K562 (cell line): ENCODE data around the gene FERD3L. TPM values are rescaled to one million over a fixed set of nuclear protein-coding genes. Genes with fewer than 3 reads are reported as not detected.

Experiments used
- ATAC-seq: fragments of 200-7000 bp; cut with Tn5 transposase; 3 replicates; pipeline ENCODE4 v1.9.1; 2020; ENCODE audit warnings: moderate library complexity
- BruUV-seq: library from RNA; stranded (reverse); fragments of 400-500 nt; replicated peaks from 2 replicates; lab custom pipeline; 2021; lab: Mats Ljungman, UMichigan
- CTCF ChIA-PET: fragments of 300-600 bp; formaldehyde crosslinking; extraction: SDS; loops from one replicate; lab custom pipeline; 2021; ENCODE audit warnings: low intra/inter-chr PET ratio; lab: Yijun Ruan, JAX
- POLR2A ChIA-PET: fragments of 300-600, 350-650 bp; sonication (Branson Sonifier 250); formaldehyde crosslinking; extraction: SDS; loops from one replicate; lab custom pipeline; 2021; ENCODE audit warnings: antibody characterized with exemption, inconsistent platforms; lab: Yijun Ruan, JAX
- DNase-seq, 4 experiments: peaks; one replicate each; pipeline versions ENCODE4 v3.0.0 to v3.0.0-alpha.2; 2011 to 2018; ENCODE audit warnings: low spot score in 3 of 4, mixed read lengths in 3 of 4; ENCODE audit errors: extremely low read depth in 1 of 4
- FAIRE-seq: peaks from 2 replicates; lab custom pipeline; 2011; peaks lifted over from hg19 to GRCh38; lab: Jason Lieb, UNC
- H2AFZ ChIP-seq: 2 replicates; pipeline ENCODE4 v1.6.0; 2011; ENCODE audit warnings: low read depth, low read length, control low read depth, inconsistent platforms
- H3K27ac ChIP-seq: fragments of 200-600 bp; 3 replicates; pipeline ENCODE4 v1.8.0; 2011; ENCODE audit warnings: low read depth, mild to moderate bottlenecking, control low read depth, inconsistent platforms, low read length, moderate library complexity, mixed read lengths; ENCODE audit errors: extremely low read depth
- H3K27me3 ChIP-seq, 2 experiments: fragments of 300-600 bp in 1 of 2; 2 replicates in 1 of 2; 3 replicates in 1 of 2; pipeline versions ENCODE4 v1.6.0 to v1.8.0; 2011; ENCODE audit warnings: inconsistent platforms in 2 of 2, low read length in 2 of 2, mild to moderate bottlenecking in 1 of 2, mixed read lengths in 1 of 2, moderate library complexity in 1 of 2; ENCODE audit not compliant: control insufficient read depth in 2 of 2, insufficient read depth in 2 of 2
- H3K36me3 ChIP-seq: fragments of 300-600 bp; 3 replicates; pipeline ENCODE4 v1.8.0; 2011; ENCODE audit warnings: mild to moderate bottlenecking, low read length, inconsistent platforms; ENCODE audit not compliant: control insufficient read depth, insufficient read depth
- H3K4me1 ChIP-seq, 2 experiments: fragments of 200-600 bp in 1 of 2; replicated peaks in 1 of 2; 2 replicates in 1 of 2; 3 replicates in 1 of 2; pipeline versions ENCODE4 v1.5.1 to v1.8.0; 2011; ENCODE audit warnings: inconsistent platforms in 2 of 2, low read length in 2 of 2, mild to moderate bottlenecking in 1 of 2, mixed read lengths in 1 of 2, moderate library complexity in 1 of 2; ENCODE audit not compliant: control insufficient read depth in 2 of 2, insufficient read depth in 2 of 2
- H3K4me2 ChIP-seq: 2 replicates; pipeline ENCODE4 v1.6.1; 2011; ENCODE audit warnings: low read length, control low read depth, inconsistent platforms, mixed read lengths; ENCODE audit not compliant: insufficient read depth
- H3K4me3 ChIP-seq: fragments of 200-600 bp; sonication (generic), shearing (Covaris generic); 2 replicates; pipeline ENCODE4 v1.5.1; 2016; ENCODE audit warnings: control low read depth, inconsistent platforms
- H3K79me2 ChIP-seq: fragments of 200-600 bp; 3 replicates; pipeline ENCODE4 v1.8.0; 2011; ENCODE audit warnings: low read length, inconsistent platforms; ENCODE audit not compliant: control insufficient read depth, insufficient read depth
- H3K9ac ChIP-seq, 2 experiments: 2 replicates each; pipeline versions ENCODE4 v1.6.0 to v1.6.1; 2011; ENCODE audit warnings: low read depth in 2 of 2, low read length in 2 of 2, control low read depth in 1 of 2, inconsistent platforms in 1 of 2, mild to moderate bottlenecking in 1 of 2, mixed read lengths in 1 of 2; ENCODE audit not compliant: insufficient read depth in 1 of 2
- H3K9me1 ChIP-seq: one replicate; pipeline ENCODE4 v1.6.0; 2011; ENCODE audit warnings: inconsistent platforms, mild to moderate bottlenecking, low read length, moderate library complexity; ENCODE audit not compliant: control insufficient read depth, insufficient read depth
- H3K9me3 ChIP-seq: replicated peaks from 2 replicates; pipeline ENCODE4 v1.5.1; 2011; ENCODE audit warnings: low read depth, low read length, inconsistent platforms; ENCODE audit not compliant: control insufficient read depth, insufficient read depth
- H4K20me1 ChIP-seq: replicated peaks from 2 replicates; pipeline ENCODE4 v1.6.1; 2011; ENCODE audit warnings: low read length, inconsistent platforms, mixed read lengths; ENCODE audit not compliant: control insufficient read depth, insufficient read depth
- E4F1 ChIP-seq: fragments of 250-450 bp; sonication (Bioruptor Pico); IDR thresholded peaks from 2 replicates; pipeline ENCODE4 v1.5.0; 2021; ENCODE audit warnings: mild to moderate bottlenecking, borderline replicate concordance
- ETV6 ChIP-seq, 3 experiments: fragments of 150-350 bp in 1 of 3; sonication (generic) in 1 of 3; formaldehyde crosslinking in 1 of 3; IDR thresholded peaks; 2 replicates each; pipeline versions ENCODE4 v1.6.1 to v1.8.0; 2014 to 2022; ENCODE audit warnings: borderline replicate concordance in 2 of 3, low read depth in 2 of 3, antibody characterized with exemption in 1 of 3, low read length in 1 of 3, mild to moderate bottlenecking in 1 of 3, missing genetic modification reagents in 1 of 3
- FOXK2 ChIP-seq, 2 experiments: fragments of 450-650 bp; IDR thresholded peaks in 1 of 2; conservative IDR thresholded peaks in 1 of 2; 2 replicates each; pipeline ENCODE4 v1.6.1; 2016; ENCODE audit warnings: low read depth in 2 of 2, mild to moderate bottlenecking in 1 of 2
- HCFC1 ChIP-seq: IDR thresholded peaks from 2 replicates; pipeline ENCODE4 v1.6.1; 2012; ENCODE audit warnings: low read depth, low read length, improper control_type of control experiment
- NELFE ChIP-seq: IDR thresholded peaks from 2 replicates; pipeline ENCODE4 v1.6.1; 2011; ENCODE audit warnings: mild to moderate bottlenecking; ENCODE audit not compliant: insufficient read depth, insufficient read length
- ZFX ChIP-seq: sonication (generic); formaldehyde crosslinking; IDR thresholded peaks from 2 replicates; pipeline ENCODE4 v1.8.0; 2022; ENCODE audit warnings: mild to moderate bottlenecking, missing genetic modification reagents, moderate library complexity
- ZNF766 ChIP-seq: fragments of 200-800 bp; sonication (Bioruptor generic); conservative IDR thresholded peaks from 2 replicates; pipeline ENCODE4 v1.6.1; 2016; ENCODE audit warnings: missing genetic modification characterization, missing compliant biosample characterization
- WGBS: fragments of 100-300 bp; shearing (Covaris generic); methylation state at CpG from one replicate; pipeline ENCODE4 v1.1.6; 2016; ENCODE audit warnings: low coverage, mixed read lengths; ENCODE audit not compliant: insufficient coverage; ENCODE audit errors: missing lambda C conversion rate; 5-methylcytosine and 5-hydroxymethylcytosine counted together
- in situ Hi-C: fragments of 300-500 bp; cut with MboI; formaldehyde crosslinking; loops from 4 replicates; pipeline ENCODE4 v1.15.0; 2018; ENCODE audit warnings: inconsistent platforms, mixed read lengths
- intact Hi-C: fragments of 100-400 bp; cut with micrococcal nuclease; formaldehyde crosslinking; loops from 2 replicates; pipeline ENCODE4 v1.14.2; 2022
- polyA plus RNA-seq, 8 experiments: library from polyadenylated mRNA; depleted of rRNA in 4 of 8; stranded (reverse) in 5 of 8; unstranded in 3 of 8; fragments of >200 nt; fragmentation: Nextera tagmentation in 2 of 8; fragmentation: Illumina TruSeq in 1 of 8; extraction: Ambion mirVana in 2 of 8; extraction: Trizol in 1 of 8; gene quantifications; 2 replicates each; pipeline versions ENCODE4 v1.2.1 to v1.2.3, GENCODE V29; 2011 to 2014; ENCODE audit warnings: inconsistent platforms in 1 of 8, missing spikeins in 1 of 8
- total RNA-seq, 7 experiments: library from RNA; depleted of rRNA in 6 of 7; stranded (reverse); fragments of >200 nt in 6 of 7; fragmentation: Illumina TruSeq in 2 of 7; extraction: Trizol in 2 of 7; gene quantifications; 2 replicates each; pipeline versions ENCODE4 v1.2.1 to v1.2.3, GENCODE V29; 2011 to 2021; ENCODE audit warnings: low replicate concordance in 1 of 7

FERD3L gene
- total and polyA plus RNA-seq, 9 of the 15 experiments (the other 6 are each of a cell fraction or from before 2014, with no cell fraction given), result not detected

- no peaks in the 10 kb centered on the region for H3K9me3 ChIP-seq
- no peak for ATAC-seq
- FAIRE-seq, result no peak
- H3K4me1 ChIP-seq, result no peaks in the 10 kb centered on the region
- no peak for DNase-seq
- H3K4me2 ChIP-seq, result no peak overlapping the region
- H2AFZ ChIP-seq, result no peak overlapping the region
- CTCF ChIA-PET, result no interaction called here
- WGBS, result 0% methylated on average over 3 of the region's 3 CpGs
- POLR2A ChIA-PET, result no interaction called here
- no peak for TF ChIP-seq ZNF766 (CRISPR knock-in tag)
- no peak for TF ChIP-seq FOXK2 (conservative IDR thresholded peaks at IDR 0.05 in 1 of 2, IDR thresholded peaks at IDR 0.05 in 1 of 2; ENCODE audit: low read depth in 2 of 2)
- TF ChIP-seq NELFE, result no peak
- TF ChIP-seq ETV6 (IDR thresholded peaks at IDR 0.05; ENCODE audit: borderline replicate concordance in 1 of 2, low read depth in 2 of 2, low read length in 1 of 2), result no peak
- no peak for TF ChIP-seq ETV6 (CRISPR knock-in tag; IDR thresholded peaks at IDR 0.05; ENCODE audit: borderline replicate concordance)
- no peak for TF ChIP-seq ZFX (CRISPR knock-in tag)
- TF ChIP-seq HCFC1, result no peak
- no peak for TF ChIP-seq E4F1 (CRISPR knock-in tag)
- no peaks in the 10 kb centered on the region for H3K36me3 ChIP-seq
- H3K27me3 ChIP-seq, result no peaks in the 10 kb centered on the region
- H3K9ac ChIP-seq, result no peak overlapping the region
- no peaks in the 10 kb centered on the region for H4K20me1 ChIP-seq
- no peak overlapping the region for H3K27ac ChIP-seq
- no peak overlapping the region for H3K4me3 ChIP-seq
- no TSS peak for BruUV-seq
- intact Hi-C loops (no loop called here), in situ Hi-C loops (no loop called here)
- H3K9me1 ChIP-seq, result no peaks in the 10 kb centered on the region
- H3K79me2 ChIP-seq, result no peaks in the 10 kb centered on the region
Measured at GRCh38 chr7:19161671-19162070, 16.4 kb upstream of the FERD3L start.
